ENCODE measurements around the gene PARP4.

DNA sequence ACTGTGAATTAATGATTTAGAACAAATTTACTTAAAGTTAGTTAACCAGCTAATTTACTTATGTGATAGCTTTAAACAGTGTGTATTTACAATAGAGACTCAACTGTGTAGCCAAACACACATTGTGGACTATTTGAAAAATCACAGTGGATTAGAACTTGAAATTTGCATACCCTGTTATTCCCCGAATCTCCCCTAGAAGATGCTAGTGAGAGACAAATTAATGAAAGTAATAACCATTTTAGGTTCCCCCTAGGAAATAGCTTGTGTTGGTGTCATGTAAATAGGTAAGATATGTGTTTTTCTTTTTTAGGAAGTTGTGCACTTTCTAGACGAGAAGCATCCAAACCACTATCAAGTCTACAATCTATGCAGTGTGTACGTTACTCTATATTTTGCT lies 104.7 kb downstream of the PARP4 start:
- no peak for TF ChIP-seq POLR2A (IDR thresholded peaks at IDR 0.05)
- TF ChIP-seq, protein P1, sequence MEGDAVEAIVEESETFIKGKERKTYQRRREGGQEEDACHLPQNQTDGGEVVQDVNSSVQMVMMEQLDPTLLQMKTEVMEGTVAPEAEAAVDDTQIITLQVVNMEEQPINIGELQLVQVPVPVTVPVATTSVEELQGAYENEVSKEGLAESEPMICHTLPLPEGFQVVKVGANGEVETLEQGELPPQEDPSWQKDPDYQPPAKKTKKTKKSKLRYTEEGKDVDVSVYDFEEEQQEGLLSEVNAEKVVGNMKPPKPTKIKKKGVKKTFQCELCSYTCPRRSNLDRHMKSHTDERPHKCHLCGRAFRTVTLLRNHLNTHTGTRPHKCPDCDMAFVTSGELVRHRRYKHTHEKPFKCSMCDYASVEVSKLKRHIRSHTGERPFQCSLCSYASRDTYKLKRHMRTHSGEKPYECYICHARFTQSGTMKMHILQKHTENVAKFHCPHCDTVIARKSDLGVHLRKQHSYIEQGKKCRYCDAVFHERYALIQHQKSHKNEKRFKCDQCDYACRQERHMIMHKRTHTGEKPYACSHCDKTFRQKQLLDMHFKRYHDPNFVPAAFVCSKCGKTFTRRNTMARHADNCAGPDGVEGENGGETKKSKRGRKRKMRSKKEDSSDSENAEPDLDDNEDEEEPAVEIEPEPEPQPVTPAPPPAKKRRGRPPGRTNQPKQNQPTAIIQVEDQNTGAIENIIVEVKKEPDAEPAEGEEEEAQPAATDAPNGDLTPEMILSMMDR (IDR thresholded peaks at IDR 0.05): no peak

Data from Peyer's patch (tissue), 4 donors.